ENCODE measurements around the gene RPL18.
"Not testable (repeated sequence)": the region's sequence is repeated elsewhere in the genome, so short reads cannot be mapped to it uniquely, and the experiment has no call there.

The RPL18 gene

GRCh38 chr19:48587387-48587786 is 31.6 kb downstream of the RPL18 start:
- no peaks in the 10 kb centered on the region for H3K27me3 ChIP-seq (replicated peaks; ENCODE audit: control insufficient read depth, insufficient read depth, low read length, poor library complexity, severe bottlenecking)
- DNase-seq: no peak
- no peak overlapping the region for H3K27ac ChIP-seq (ENCODE audit: insufficient read depth, low read length, poor library complexity, severe bottlenecking)
- H3K36me3 ChIP-seq (ENCODE audit: control insufficient read depth, insufficient read depth, low read length): no peaks in the 10 kb centered on the region
- H3K4me1 ChIP-seq (ENCODE audit: control insufficient read depth, insufficient read depth, low read length, poor library complexity, severe bottlenecking): peaks cover 5% of the 10 kb centered on the region
- no peaks in the 10 kb centered on the region for H3K9me3 ChIP-seq (ENCODE audit: control insufficient read depth, low read length)
- H3K4me3 ChIP-seq (ENCODE audit: insufficient read depth, low read depth, low read length, poor library complexity, severe bottlenecking): no peak overlapping the region

GRCh38 chr19:48582168-48582567 is 36.8 kb downstream of the RPL18 start:
- H3K9me3 ChIP-seq (ENCODE audit: control insufficient read depth, low read length): no peaks in the 10 kb centered on the region

GRCh38 chr19:48578891-48579290 is 40.1 kb downstream of the RPL18 start:
- no peaks in the 10 kb centered on the region for H3K9me3 ChIP-seq (ENCODE audit: control insufficient read depth, low read length)
- H3K4me3 ChIP-seq (ENCODE audit: insufficient read depth, low read depth, low read length, poor library complexity, severe bottlenecking): no peak overlapping the region
- no peaks in the 10 kb centered on the region for H3K36me3 ChIP-seq (ENCODE audit: control insufficient read depth, insufficient read depth, low read length)
- no peaks in the 10 kb centered on the region for H3K27me3 ChIP-seq (replicated peaks; ENCODE audit: control insufficient read depth, insufficient read depth, low read length, poor library complexity, severe bottlenecking)
- no peak overlapping the region for H3K27ac ChIP-seq (ENCODE audit: insufficient read depth, low read length, poor library complexity, severe bottlenecking)
- DNase-seq: no peak
- no peaks in the 10 kb centered on the region for H3K4me1 ChIP-seq (ENCODE audit: control insufficient read depth, insufficient read depth, low read length, poor library complexity, severe bottlenecking)

More at GRCh38 chr19:48582168-48582567, 36.8 kb downstream of the RPL18 start:
- Histone ChIP-seq H3K27me3 (replicated peaks; ENCODE audit: control insufficient read depth, insufficient read depth, low read length, poor library complexity, severe bottlenecking) (no peaks in the 10 kb centered on the region), H3K36me3 (ENCODE audit: control insufficient read depth, insufficient read depth, low read length) (no peaks in the 10 kb centered on the region), H3K4me1 (ENCODE audit: control insufficient read depth, insufficient read depth, low read length, poor library complexity, severe bottlenecking) (no peaks in the 10 kb centered on the region), H3K4me3 (ENCODE audit: insufficient read depth, low read depth, low read length, poor library complexity, severe bottlenecking) (no peak overlapping the region), H3K27ac (ENCODE audit: insufficient read depth, low read length, poor library complexity, severe bottlenecking) (no peak overlapping the region)
- DNase-seq: no peak

- DNase-seq; H3K36me3 ChIP-seq (ENCODE audit: control insufficient read depth, insufficient read depth, low read length); H3K4me1 ChIP-seq (ENCODE audit: control insufficient read depth, insufficient read depth, low read length, poor library complexity, severe bottlenecking); H3K9me3 ChIP-seq (ENCODE audit: control insufficient read depth, low read length); H3K27me3 ChIP-seq (replicated peaks; ENCODE audit: control insufficient read depth, insufficient read depth, low read length, poor library complexity, severe bottlenecking); H3K4me3 ChIP-seq (ENCODE audit: insufficient read depth, low read depth, low read length, poor library complexity, severe bottlenecking); H3K27ac ChIP-seq (ENCODE audit: insufficient read depth, low read length, poor library complexity, severe bottlenecking): not testable (repeated sequence)
These were observed 41.1 kb downstream of the RPL18 start for GRCh38 chr19:48577908-48578307.

- no peaks in the 10 kb centered on the region for H3K27me3 ChIP-seq (replicated peaks; ENCODE audit: control insufficient read depth, insufficient read depth, low read length, poor library complexity, severe bottlenecking)
- H3K36me3 ChIP-seq (ENCODE audit: control insufficient read depth, insufficient read depth, low read length): no peaks in the 10 kb centered on the region
- H3K9me3 ChIP-seq (ENCODE audit: control insufficient read depth, low read length): no peaks in the 10 kb centered on the region
- no peak for DNase-seq
- no peaks in the 10 kb centered on the region for H3K4me1 ChIP-seq (ENCODE audit: control insufficient read depth, insufficient read depth, low read length, poor library complexity, severe bottlenecking)
- H3K27ac ChIP-seq (ENCODE audit: insufficient read depth, low read length, poor library complexity, severe bottlenecking): no peak overlapping the region
- H3K4me3 ChIP-seq (ENCODE audit: insufficient read depth, low read depth, low read length, poor library complexity, severe bottlenecking): no peak overlapping the region
These were observed 42.9 kb downstream of the RPL18 start for GRCh38 chr19:48575931-48576622.

GRCh38 chr19:48573163-48573505 is 45.8 kb downstream of the RPL18 start:
- Histone ChIP-seq H3K4me3 (ENCODE audit: insufficient read depth, low read depth, low read length, poor library complexity, severe bottlenecking) (no peak overlapping the region), H3K36me3 (ENCODE audit: control insufficient read depth, insufficient read depth, low read length) (no peaks in the 10 kb centered on the region), H3K27ac (ENCODE audit: insufficient read depth, low read length, poor library complexity, severe bottlenecking) (no peak overlapping the region), H3K27me3 (replicated peaks; ENCODE audit: control insufficient read depth, insufficient read depth, low read length, poor library complexity, severe bottlenecking) (no peaks in the 10 kb centered on the region), H3K4me1 (ENCODE audit: control insufficient read depth, insufficient read depth, low read length, poor library complexity, severe bottlenecking) (no peaks in the 10 kb centered on the region), H3K9me3 (ENCODE audit: control insufficient read depth, low read length) (no peaks in the 10 kb centered on the region)
- no peak for DNase-seq

GRCh38 chr19:48571378-48572162 is 47.4 kb downstream of the RPL18 start:
- no peaks in the 10 kb centered on the region for H3K36me3 ChIP-seq (ENCODE audit: control insufficient read depth, insufficient read depth, low read length)
- no peaks in the 10 kb centered on the region for H3K27me3 ChIP-seq (replicated peaks; ENCODE audit: control insufficient read depth, insufficient read depth, low read length, poor library complexity, severe bottlenecking)
- H3K4me3 ChIP-seq (ENCODE audit: insufficient read depth, low read depth, low read length, poor library complexity, severe bottlenecking): no peak overlapping the region
- no peaks in the 10 kb centered on the region for H3K9me3 ChIP-seq (ENCODE audit: control insufficient read depth, low read length)
- no peaks in the 10 kb centered on the region for H3K4me1 ChIP-seq (ENCODE audit: control insufficient read depth, insufficient read depth, low read length, poor library complexity, severe bottlenecking)
- no peak overlapping the region for H3K27ac ChIP-seq (ENCODE audit: insufficient read depth, low read length, poor library complexity, severe bottlenecking)
- no peak for DNase-seq

GRCh38 chr19:48569814-48570213 is 49.2 kb downstream of the RPL18 start:
- Histone ChIP-seq H3K27ac (ENCODE audit: insufficient read depth, low read length, poor library complexity, severe bottlenecking) (no peak overlapping the region), H3K27me3 (replicated peaks; ENCODE audit: control insufficient read depth, insufficient read depth, low read length, poor library complexity, severe bottlenecking) (no peaks in the 10 kb centered on the region), H3K4me3 (ENCODE audit: insufficient read depth, low read depth, low read length, poor library complexity, severe bottlenecking) (no peak overlapping the region), H3K4me1 (ENCODE audit: control insufficient read depth, insufficient read depth, low read length, poor library complexity, severe bottlenecking) (no peaks in the 10 kb centered on the region), H3K9me3 (ENCODE audit: control insufficient read depth, low read length) (no peaks in the 10 kb centered on the region), H3K36me3 (ENCODE audit: control insufficient read depth, insufficient read depth, low read length) (no peaks in the 10 kb centered on the region)
- DNase-seq: no peak

GRCh38 chr19:48568345-48568886 is 50.6 kb downstream of the RPL18 start:
- Histone ChIP-seq H3K4me1 (ENCODE audit: control insufficient read depth, insufficient read depth, low read length, poor library complexity, severe bottlenecking) (no peaks in the 10 kb centered on the region), H3K9me3 (ENCODE audit: control insufficient read depth, low read length) (no peaks in the 10 kb centered on the region), H3K4me3 (ENCODE audit: insufficient read depth, low read depth, low read length, poor library complexity, severe bottlenecking) (no peak overlapping the region), H3K27me3 (replicated peaks; ENCODE audit: control insufficient read depth, insufficient read depth, low read length, poor library complexity, severe bottlenecking) (no peaks in the 10 kb centered on the region), H3K27ac (ENCODE audit: insufficient read depth, low read length, poor library complexity, severe bottlenecking) (no peak overlapping the region), H3K36me3 (ENCODE audit: control insufficient read depth, insufficient read depth, low read length) (no peaks in the 10 kb centered on the region)
- DNase-seq: no peak
